Mesodermal cell (in vitro differentiated cells): ENCODE data around the gene SEC22C.

Source experiments
- H3K27ac ChIP-seq: 2 replicates; pipeline ENCODE4 v1.7.0; 2013; ENCODE audit warnings: mild to moderate bottlenecking, low read depth, low read length, moderate library complexity; ENCODE audit not compliant: severe bottlenecking
- H3K36me3 ChIP-seq: 2 replicates; pipeline ENCODE4 v1.7.1; 2013; ENCODE audit warnings: mild to moderate bottlenecking, low read length, moderate library complexity; ENCODE audit not compliant: control insufficient read depth, insufficient read depth
- H3K4me1 ChIP-seq: one replicate; pipeline ENCODE4 v1.7.1; 2013; ENCODE audit warnings: mild to moderate bottlenecking, low read length; ENCODE audit not compliant: insufficient read depth, control insufficient read depth, poor library complexity, severe bottlenecking
- H3K4me3 ChIP-seq: 2 replicates; pipeline ENCODE4 v1.7.0; 2013; ENCODE audit warnings: low read length, control low read depth, mild to moderate bottlenecking; ENCODE audit not compliant: insufficient read depth, poor library complexity, severe bottlenecking; ENCODE audit errors: extremely low read depth
- H3K9me3 ChIP-seq: 2 replicates; pipeline ENCODE4 v1.7.1; 2013; ENCODE audit warnings: mild to moderate bottlenecking, low read length, moderate library complexity; ENCODE audit not compliant: control insufficient read depth
- WGBS, 2 experiments: methylation state at CpG; one replicate each; pipeline ENCODE4 v1.1.5; 2013; ENCODE audit warnings: missing lambda C conversion rate in 2 of 2; ENCODE audit not compliant: insufficient coverage in 2 of 2; 5-methylcytosine and 5-hydroxymethylcytosine counted together

SEC22C gene

DNA sequence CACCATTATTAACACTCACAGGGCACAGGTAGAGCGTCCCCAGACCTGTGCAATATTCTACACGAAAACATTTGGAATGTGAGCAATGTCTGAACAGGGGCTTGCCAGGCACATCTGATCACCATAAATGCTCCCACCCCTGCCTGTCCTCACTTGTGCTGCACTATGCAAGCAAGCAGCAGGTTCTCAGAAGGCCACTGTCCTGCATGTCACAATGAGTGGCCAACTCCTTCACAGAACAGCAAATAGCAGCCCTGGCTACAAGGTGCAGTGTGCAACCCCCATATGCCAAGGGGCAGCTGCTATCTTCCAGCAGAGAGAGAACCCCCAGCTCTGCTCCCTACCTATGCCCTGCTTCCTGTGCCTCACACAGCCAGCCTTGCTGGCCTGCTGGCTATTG is 32.6 kb downstream of the SEC22C start:
- H3K27ac ChIP-seq, result no peak overlapping the region
- H3K4me3 ChIP-seq, result no peak overlapping the region
- no peaks in the 10 kb centered on the region for H3K4me1 ChIP-seq
- WGBS, 2 experiments, result 83 to 96% methylated on average over 2 of the region's 2 CpGs
- H3K36me3 ChIP-seq, result peaks cover 35% of the 10 kb centered on the region
- no peaks in the 10 kb centered on the region for H3K9me3 ChIP-seq

DNA sequence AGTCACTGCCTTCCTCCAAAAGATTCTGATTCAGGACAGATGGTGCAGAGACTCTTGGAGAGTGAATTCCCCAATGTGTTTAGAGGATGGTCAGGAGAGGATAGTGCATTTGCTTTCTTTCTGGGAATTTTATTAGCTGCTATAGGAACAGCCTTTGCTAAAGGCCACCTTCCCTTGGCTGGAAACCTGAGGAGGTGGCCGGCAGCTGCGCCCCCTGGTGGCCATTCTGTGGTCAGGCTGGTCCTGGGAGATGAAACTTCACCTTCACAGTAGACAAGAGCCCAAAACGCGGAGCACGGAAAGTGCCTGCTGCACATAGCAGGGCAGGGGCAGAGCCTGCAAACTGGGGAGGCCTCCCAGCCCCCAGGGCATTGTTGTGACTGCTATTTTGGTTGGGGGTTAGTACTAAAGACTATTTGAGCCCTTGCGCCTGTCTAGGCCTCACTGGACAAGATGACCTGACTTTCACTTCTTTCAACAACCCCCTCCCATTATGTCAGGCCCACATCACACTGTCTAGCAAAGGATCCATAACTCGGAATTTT is 34.3 kb downstream of the SEC22C start:
- Histone ChIP-seq H3K9me3 (no peaks in the 10 kb centered on the region), H3K4me3 (no peak overlapping the region), H3K4me1 (no peaks in the 10 kb centered on the region), H3K36me3 (peaks cover 20% of the 10 kb centered on the region), H3K27ac (no peak overlapping the region)
- WGBS, 2 experiments, result 20 to 43% methylated on average over 1 to 5 of the region's 7 CpGs

DNA sequence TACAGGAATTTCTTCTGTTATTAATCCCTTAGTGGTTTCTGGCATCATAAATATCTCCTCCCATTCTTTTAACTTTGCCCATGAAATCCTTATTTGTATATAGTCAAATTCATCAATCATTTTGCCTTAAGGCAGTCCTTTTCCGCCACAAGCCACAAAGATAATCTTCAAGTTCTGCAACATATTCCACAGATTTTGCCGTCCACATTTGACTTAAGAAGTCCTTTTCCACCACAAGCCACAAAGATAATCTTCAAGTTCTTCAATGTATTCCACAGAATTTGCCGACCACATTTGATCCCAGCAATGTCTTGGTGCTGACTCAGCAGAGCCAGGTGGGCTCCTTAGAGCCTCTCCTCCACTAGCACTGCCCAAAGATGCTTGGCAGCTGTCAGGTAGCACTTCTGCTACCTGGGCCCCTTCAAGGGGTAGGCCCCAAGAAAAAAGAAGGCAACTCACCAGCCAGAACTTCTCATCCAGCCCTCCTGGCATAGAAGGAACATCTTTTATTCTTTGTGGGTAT is 35.0 kb downstream of the SEC22C start:
- H3K4me3 ChIP-seq, result no peak overlapping the region
- no peaks in the 10 kb centered on the region for H3K9me3 ChIP-seq
- 93% methylated on average over 3 of the region's 3 CpGs for WGBS, 2 experiments
- H3K27ac ChIP-seq, result no peak overlapping the region
- H3K36me3 ChIP-seq, result peaks cover 13% of the 10 kb centered on the region
- no peaks in the 10 kb centered on the region for H3K4me1 ChIP-seq

DNA sequence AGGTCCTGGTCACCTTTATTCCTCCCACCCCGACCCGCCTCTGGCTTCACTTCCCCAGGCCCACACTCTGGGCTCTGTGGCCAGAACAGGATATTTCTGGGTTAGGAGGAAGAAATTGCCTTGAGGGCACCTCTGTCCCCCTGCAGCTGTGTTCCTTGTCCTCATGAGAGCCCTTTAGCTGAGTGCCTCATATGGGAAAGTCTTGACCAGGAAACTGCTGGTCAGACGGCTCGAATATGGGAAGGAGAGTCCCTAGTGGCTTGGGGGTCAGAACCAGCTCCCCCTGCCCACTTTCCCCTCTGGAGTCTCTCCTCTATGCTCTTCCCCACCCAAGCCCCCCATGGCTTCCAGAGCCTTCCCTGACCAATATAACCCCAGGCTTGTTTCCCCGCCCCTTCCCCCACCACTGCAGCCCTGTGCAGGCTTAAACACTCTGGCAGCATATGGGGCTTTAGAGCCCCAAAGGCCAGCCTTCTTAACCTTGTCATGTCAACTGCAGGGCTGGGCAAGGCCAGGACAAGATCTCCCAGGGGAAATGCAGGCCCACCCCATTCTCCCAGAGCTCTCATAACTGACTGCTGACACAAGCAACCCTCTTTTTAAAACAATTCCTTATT is 36.4 kb downstream of the SEC22C start:
- 68 to 92% methylated on average over 1 to 4 of the region's 5 CpGs for WGBS, 2 experiments

DNA sequence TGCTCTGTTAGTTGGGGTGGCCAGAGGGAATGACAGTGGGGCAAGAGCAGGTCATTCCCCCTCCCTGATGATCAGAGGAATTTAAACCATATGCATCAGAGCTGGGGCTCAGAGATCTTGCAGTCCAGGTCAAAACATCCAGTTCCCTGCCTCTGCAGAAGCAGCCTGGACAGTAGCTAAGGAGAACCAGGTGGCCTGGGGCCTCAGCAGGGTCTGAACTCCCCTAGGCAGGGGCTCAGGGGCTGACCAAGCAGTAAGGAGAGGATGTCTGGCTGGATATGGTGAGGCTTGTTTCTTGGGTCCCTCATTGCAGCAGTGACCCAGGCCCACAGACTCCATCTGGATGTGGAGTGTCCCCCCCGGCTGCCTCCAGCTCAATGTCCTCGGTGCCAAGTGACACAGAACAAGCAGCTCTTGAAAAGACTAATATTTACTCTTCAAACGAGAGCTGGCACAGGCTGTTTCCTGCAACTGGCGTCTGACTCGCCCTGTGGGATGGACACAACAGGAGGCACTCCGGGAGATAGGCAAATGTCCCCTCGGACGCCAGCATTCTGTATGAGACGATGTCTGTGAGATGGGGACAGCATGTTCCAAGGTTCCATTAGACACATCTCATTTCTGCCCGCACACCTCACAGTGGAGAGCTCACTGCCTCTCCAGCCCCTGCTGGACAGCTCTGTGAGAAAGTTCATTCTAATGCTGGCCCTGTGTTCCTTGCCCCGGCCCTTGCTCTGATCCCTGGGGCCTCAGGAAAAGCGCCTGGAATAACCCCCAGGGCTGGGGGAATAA is 37.1 kb downstream of the SEC22C start:
- Histone ChIP-seq H3K27ac (no peak overlapping the region), H3K4me1 (no peaks in the 10 kb centered on the region), H3K9me3 (no peaks in the 10 kb centered on the region), H3K36me3 (peaks cover 13% of the 10 kb centered on the region), H3K4me3 (no peak overlapping the region)
- WGBS, 2 experiments, result 87 to 89% methylated on average over 10 of the region's 12 CpGs

More for the DNA sequence above, 36.4 kb downstream of the SEC22C start:
- Histone ChIP-seq H3K4me3 (no peak overlapping the region), H3K36me3 (peaks cover 13% of the 10 kb centered on the region), H3K4me1 (no peaks in the 10 kb centered on the region), H3K9me3 (no peaks in the 10 kb centered on the region), H3K27ac (no peak overlapping the region)

DNA sequence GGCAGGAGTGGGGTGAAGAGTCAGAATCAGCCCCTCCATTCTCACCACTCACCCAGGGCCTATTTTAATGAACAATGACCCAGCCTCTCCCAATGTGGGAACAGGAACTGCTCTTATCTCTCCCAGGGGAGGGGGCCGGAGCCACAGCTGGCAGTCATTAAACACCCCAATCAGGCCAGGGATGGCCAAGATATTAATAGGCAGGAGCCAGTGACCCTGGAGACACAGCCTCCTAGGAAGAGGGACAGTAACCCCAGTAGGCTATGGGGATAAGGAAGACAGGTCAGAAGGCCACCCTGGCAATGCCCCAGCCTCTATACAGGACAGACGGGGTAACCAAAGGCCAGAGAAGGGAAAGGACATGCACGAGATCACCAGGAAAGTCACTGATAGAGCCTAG is 40.7 kb downstream of the SEC22C start:
- Histone ChIP-seq H3K4me1 (no peaks in the 10 kb centered on the region), H3K9me3 (no peaks in the 10 kb centered on the region), H3K36me3 (no peaks in the 10 kb centered on the region), H3K27ac (no peak overlapping the region), H3K4me3 (no peak overlapping the region)
- WGBS, 2 experiments, result 80% methylated on average over 1 of the region's 3 CpGs; no CpG with 5 or more reads in 1 of the 2 experiments

DNA sequence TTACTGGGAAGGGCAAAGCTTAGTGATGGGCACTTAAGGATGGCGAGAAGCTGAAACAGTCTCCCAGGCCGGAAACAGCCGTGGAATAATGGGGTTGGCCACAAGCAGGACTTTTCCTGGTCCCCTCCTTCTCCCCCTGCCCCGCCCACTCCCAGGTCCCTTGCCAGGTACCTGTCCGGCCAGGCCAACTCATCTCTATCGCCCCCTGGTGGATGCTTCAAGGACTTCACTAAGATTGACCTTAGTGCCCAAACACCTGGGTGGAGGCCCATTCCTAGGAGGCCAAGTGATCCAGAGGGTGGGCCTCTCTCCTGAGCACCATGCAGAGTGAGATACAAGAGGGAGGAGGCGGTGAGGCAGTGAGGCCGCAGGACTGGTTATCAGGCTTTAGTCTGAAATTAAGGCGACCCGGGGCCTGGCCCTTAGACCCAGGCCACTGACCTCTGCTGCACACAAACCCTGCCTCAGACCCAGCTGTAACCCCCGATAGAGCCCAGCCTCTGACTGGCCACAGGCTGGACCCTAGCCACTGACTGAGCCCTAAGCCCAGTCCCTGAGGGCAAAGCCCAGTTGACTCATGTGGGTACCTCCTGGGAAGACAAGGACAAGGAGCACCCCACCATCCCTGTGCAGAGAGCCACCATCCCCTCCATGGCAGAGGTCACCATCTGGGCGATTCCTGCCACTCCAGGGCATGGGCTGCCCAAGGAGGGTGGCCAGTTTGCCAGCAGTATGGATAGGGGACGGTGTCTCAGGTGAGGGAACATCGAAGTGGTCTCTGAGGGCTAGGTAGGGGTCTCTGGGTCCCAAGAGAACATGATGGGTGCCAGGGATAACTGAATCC is 41.7 kb downstream of the SEC22C start:
- Histone ChIP-seq H3K4me3 (no peak overlapping the region), H3K9me3 (no peaks in the 10 kb centered on the region), H3K27ac (no peak overlapping the region), H3K36me3 (no peaks in the 10 kb centered on the region), H3K4me1 (no peaks in the 10 kb centered on the region)
- WGBS, 2 experiments, result 56 to 57% methylated on average over 12 to 14 of the region's 14 CpGs

DNA sequence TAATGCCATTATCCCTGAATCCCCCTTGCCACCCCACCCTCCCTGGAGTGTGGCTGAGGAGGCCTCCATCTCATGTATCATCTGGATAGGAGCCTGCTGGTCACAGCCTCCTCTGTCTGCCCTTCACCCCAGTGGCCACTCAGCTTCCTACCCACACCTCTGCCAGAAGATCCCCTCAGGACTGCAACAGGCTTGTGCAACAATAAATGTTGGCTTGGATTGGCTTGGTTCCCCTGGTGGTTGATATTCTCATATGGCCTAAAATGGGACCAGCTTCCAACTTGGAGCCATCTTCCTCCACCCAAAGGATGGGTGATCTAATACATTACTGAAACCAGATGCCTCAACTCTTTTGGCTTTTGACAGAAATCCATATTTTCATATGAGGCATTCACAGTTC is 44.4 kb downstream of the SEC22C start:
- no peaks in the 10 kb centered on the region for H3K4me1 ChIP-seq
- no peak overlapping the region for H3K27ac ChIP-seq
- no peaks in the 10 kb centered on the region for H3K9me3 ChIP-seq
- no peak overlapping the region for H3K4me3 ChIP-seq
- H3K36me3 ChIP-seq, result no peaks in the 10 kb centered on the region

DNA sequence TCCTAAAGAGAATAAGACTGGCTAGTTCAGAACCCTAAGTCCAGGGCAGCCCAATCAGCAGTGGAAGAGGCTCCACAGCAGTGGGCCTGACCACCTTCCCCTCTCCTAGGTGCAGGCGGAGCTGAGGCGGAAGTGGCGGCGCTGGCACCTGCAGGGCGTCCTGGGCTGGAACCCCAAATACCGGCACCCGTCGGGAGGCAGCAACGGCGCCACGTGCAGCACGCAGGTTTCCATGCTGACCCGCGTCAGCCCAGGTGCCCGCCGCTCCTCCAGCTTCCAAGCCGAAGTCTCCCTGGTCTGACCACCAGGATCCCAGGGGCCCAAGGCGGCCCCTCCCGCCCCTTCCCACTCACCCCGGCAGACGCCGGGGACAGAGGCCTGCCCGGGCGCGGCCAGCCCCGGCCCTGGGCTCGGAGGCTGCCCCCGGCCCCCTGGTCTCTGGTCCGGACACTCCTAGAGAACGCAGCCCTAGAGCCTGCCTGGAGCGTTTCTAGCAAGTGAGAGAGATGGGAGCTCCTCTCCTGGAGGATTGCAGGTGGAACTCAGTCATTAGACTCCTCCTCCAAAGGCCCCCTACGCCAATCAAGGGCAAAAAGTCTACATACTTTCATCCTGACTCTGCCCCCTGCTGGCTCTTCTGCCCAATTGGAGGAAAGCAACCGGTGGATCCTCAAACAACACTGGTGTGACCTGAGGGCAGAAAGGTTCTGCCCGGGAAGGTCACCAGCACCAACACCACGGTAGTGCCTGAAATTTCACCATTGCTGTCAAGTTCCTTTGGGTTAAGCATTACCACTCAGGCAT is 45.6 kb downstream of the SEC22C start:
- no peaks in the 10 kb centered on the region for H3K9me3 ChIP-seq
- no peaks in the 10 kb centered on the region for H3K4me1 ChIP-seq
- no peak overlapping the region for H3K4me3 ChIP-seq
- no peaks in the 10 kb centered on the region for H3K36me3 ChIP-seq
- WGBS, 2 experiments, result 82 to 84% methylated on average over 11 to 27 of the region's 35 CpGs
- H3K27ac ChIP-seq, result no peak overlapping the region
